DMS 273 (cell line): ENCODE measurements around the gene IQCH.

Experiments used
- DNase-seq: peaks from one replicate; lab custom pipeline; 2025; ENCODE audit not compliant: unreplicated experiment; lab: John Stamatoyannopoulos, UW

IQCH gene

GRCh38 chr15:67481680-67482079 lies 227.1 kb downstream of the IQCH start:
- DNase-seq = no peak

- DNase-seq = no peak
These were observed 241.0 kb downstream of the IQCH start for GRCh38 chr15:67495585-67495984.

GRCh38 chr15:67501177-67501835 lies 246.7 kb downstream of the IQCH start:
- DNase-seq = peak; percentile 14

- peak; percentile 29 for DNase-seq
These were observed 247.4 kb downstream of the IQCH start for GRCh38 chr15:67501836-67502461.

- DNase-seq = no peak
These were observed 249.5 kb downstream of the IQCH start for GRCh38 chr15:67504056-67504455.

- DNase-seq = no peak
These were observed 250.2 kb downstream of the IQCH start for GRCh38 chr15:67504796-67505195.

- DNase-seq = no peak
These were observed 251.3 kb downstream of the IQCH start for GRCh38 chr15:67505675-67506572.

- DNase-seq = no peak
These were observed 252.5 kb downstream of the IQCH start for GRCh38 chr15:67506775-67507747.

GRCh38 chr15:67508407-67508806 lies 253.8 kb downstream of the IQCH start:
- DNase-seq = no peak

- DNase-seq = no peak
These were observed 255.3 kb downstream of the IQCH start for GRCh38 chr15:67509918-67510317.

GRCh38 chr15:67510597-67511190 lies 256.1 kb downstream of the IQCH start:
- no peak for DNase-seq

GRCh38 chr15:67511606-67512005 lies 257.0 kb downstream of the IQCH start:
- no peak for DNase-seq

- no peak for DNase-seq
These were observed 257.6 kb downstream of the IQCH start for GRCh38 chr15:67512140-67512539.

- no peak for DNase-seq
These were observed 258.5 kb downstream of the IQCH start for GRCh38 chr15:67512933-67513714.

- no peak for DNase-seq
These were observed 260.5 kb downstream of the IQCH start for GRCh38 chr15:67515090-67515489.

- no peak for DNase-seq
These were observed 261.0 kb downstream of the IQCH start for GRCh38 chr15:67515557-67515956.

- DNase-seq = no peak
These were observed 265.9 kb downstream of the IQCH start for GRCh38 chr15:67520321-67521028.

GRCh38 chr15:67521029-67521782 lies 266.6 kb downstream of the IQCH start, which contains the start of gene C15orf61:
Gene C15orf61 (plus strand): TSS chr15:67521131. CDS start chr15:67521249, 118 bp downstream.
- DNase-seq = peak; percentile 92
